Naive thymus-derived CD8-positive, alpha-beta T cell (primary cell): ENCODE data around the gene SCGB2A2. TPM values are rescaled to one million over a fixed set of nuclear protein-coding genes. Genes with fewer than 3 reads are reported as not detected.

ENCODE experiments used
- ATAC-seq, 2 donors: fragments of 150-1000 bp; cut with Tn5 transposase in 1 of 2; sonication (Bioruptor Pico), chemical (Tn5 transposase) in 1 of 2; 1 replicate in 1 of 2; 2 replicates in 1 of 2; pipeline ENCODE4 v1.10.0; 2021; ENCODE audit warnings: mild to moderate bottlenecking in 2 of 2, moderate library complexity in 2 of 2
- POLR2A ChIA-PET: fragments of 350-600 bp; sonication (Branson Sonifier 250); formaldehyde crosslinking; loops from one replicate; lab custom pipeline; 2021; ENCODE audit warnings: antibody characterized with exemption; lab: Charles Lee
- DNase-seq, 10 donors: peaks; one replicate each; pipeline versions ENCODE4 v3.0.0 to v3.0.0-alpha.2; 2020 to 2022
- H3K27ac Mint-ChIP-seq, 10 donors: one replicate each; pipeline ENCODE4 v1.8.0; 2020 to 2022; ENCODE audit warnings: mild to moderate bottlenecking in 10 of 10, mixed read lengths in 10 of 10, moderate library complexity in 4 of 10, inconsistent platforms in 1 of 10
- H3K27me3 Mint-ChIP-seq, 5 donors: one replicate each; pipeline ENCODE4 v1.8.0; 2021 to 2022; ENCODE audit warnings: mixed read lengths in 5 of 5
- H3K36me3 Mint-ChIP-seq, 3 donors: one replicate each; pipeline ENCODE4 v1.8.0; 2020 to 2022; ENCODE audit warnings: mixed read lengths in 3 of 3, mild to moderate bottlenecking in 2 of 3, inconsistent platforms in 1 of 3
- H3K4me1 Mint-ChIP-seq, 4 donors: one replicate each; pipeline ENCODE4 v1.8.0; 2021 to 2022; ENCODE audit warnings: mixed read lengths in 4 of 4
- H3K4me3 Mint-ChIP-seq, 10 donors: one replicate each; pipeline ENCODE4 v1.8.0; 2020 to 2022; ENCODE audit warnings: mild to moderate bottlenecking in 10 of 10, mixed read lengths in 10 of 10, moderate library complexity in 6 of 10, inconsistent platforms in 1 of 10
- H3K9me3 Mint-ChIP-seq, 9 donors: one replicate each; pipeline ENCODE4 v1.8.0; 2020 to 2022; ENCODE audit warnings: mixed read lengths in 9 of 9, mild to moderate bottlenecking in 3 of 9, inconsistent platforms in 1 of 9, moderate library complexity in 1 of 9
- polyA plus RNA-seq, 3 donors: library from polyadenylated mRNA; unstranded; fragments of 300-500 nt; fragmentation: Illumina TruSeq; gene quantifications; one replicate each; pipeline ENCODE4 v1.2.3, GENCODE V29; 2021
- total RNA-seq, 8 experiments: library from RNA in 2 of 8; stranded (reverse) in 2 of 8; gene quantifications; one replicate each; pipeline ENCODE4 v1.2.3 and lab custom pipeline; 2021 to 2026

SCGB2A2 gene
- total and polyA plus RNA-seq, 5 experiments from 2014 or later: not detected

- Mint-ChIP-seq H3K27me3 (peaks cover 8 to 27% (median 18%) of the 10 kb centered on the region in 5 donors), H3K4me1 (peaks cover 9 to 16% (median 16%) of the 10 kb centered on the region in 4 donors)
Measured at GRCh38 chr11:62315431-62315830, 45.5 kb downstream of the SCGB2A2 start.

DNA sequence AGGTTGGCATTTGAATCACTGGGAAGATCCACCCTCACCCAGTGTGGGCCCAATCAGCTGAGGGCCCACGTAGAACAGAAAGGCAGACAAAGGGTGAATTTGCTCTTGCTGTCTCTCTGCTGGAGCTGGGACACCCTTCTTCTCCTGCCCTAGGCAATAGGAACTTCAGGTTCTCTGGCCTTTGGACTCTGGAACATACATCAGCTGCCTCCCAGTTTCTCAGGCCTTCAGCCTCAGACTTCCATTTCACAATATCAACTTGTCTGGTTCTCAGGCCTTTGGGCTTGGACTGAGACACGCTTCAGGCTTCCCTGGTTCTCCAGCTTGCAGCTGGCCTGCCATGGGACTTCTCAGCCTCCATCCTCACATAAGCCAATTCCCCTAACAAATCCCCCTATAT is 52.6 kb downstream of the SCGB2A2 start:
- ATAC-seq (no peak), DNase-seq (no peak)
- Mint-ChIP-seq H3K27me3 (peaks cover 0 to 14% (median 10%) of the 10 kb centered on the region in 5 donors), H3K9me3 (no peaks in the 10 kb centered on the region), H3K4me1 (peaks cover 0 to 2% (median 0%) of the 10 kb centered on the region in 4 donors), H3K4me3 (no peak overlapping the region), H3K36me3 (no peaks in the 10 kb centered on the region), H3K27ac (no peak overlapping the region)
- POLR2A ChIA-PET: no interaction called here

More at GRCh38 chr11:62315431-62315830, 45.5 kb downstream of the SCGB2A2 start:
- POLR2A ChIA-PET: no interaction called here
- ATAC-seq (no peak), DNase-seq (no peak)
- no peaks in the 10 kb centered on the region for H3K9me3 Mint-ChIP-seq
- H3K27ac Mint-ChIP-seq: no peak overlapping the region
- no peak overlapping the region for H3K4me3 Mint-ChIP-seq
- H3K36me3 Mint-ChIP-seq: no peaks in the 10 kb centered on the region

Other genes starting within 250 kb of the SCGB2A2 start
- gene INCENP, start 146.1 kb upstream of the SCGB2A2 start, total RNA-seq: 10 to 100 TPM; 27.9 to 28.2 TPM
- 1 to 10 TPM in 2 of 3 donors, under 1 TPM in 1; 0.73 to 1.8 (median 1.3) TPM for gene INCENP, start 146.1 kb upstream of the SCGB2A2 start, polyA plus RNA-seq
- gene SCGB1D1, start 79.9 kb upstream of the SCGB2A2 start, total RNA-seq: not detected
- not detected for gene SCGB1D1, start 79.9 kb upstream of the SCGB2A2 start, polyA plus RNA-seq
- gene SCGB2A1, start 61.5 kb upstream of the SCGB2A2 start, total RNA-seq: not detected
- not detected for gene SCGB2A1, start 61.5 kb upstream of the SCGB2A2 start, polyA plus RNA-seq
- not detected for gene SCGB1D2, start 27.9 kb upstream of the SCGB2A2 start, total RNA-seq
- gene SCGB1D2, start 27.9 kb upstream of the SCGB2A2 start, polyA plus RNA-seq: not detected
- not detected for gene SCGB1D4, start 28.9 kb downstream of the SCGB2A2 start, total RNA-seq
- not detected for gene SCGB1D4, start 28.9 kb downstream of the SCGB2A2 start, polyA plus RNA-seq
- gene ASRGL1, start 67.3 kb downstream of the SCGB2A2 start, total RNA-seq: 1 to 10 TPM; 2.8 to 7.5 TPM
- gene ASRGL1, start 67.3 kb downstream of the SCGB2A2 start, polyA plus RNA-seq: 10 to 100 TPM in 1 of 3 donors, 1 to 10 TPM in 2; 5.1 to 13.3 (median 6.0) TPM
- gene SCGB1A1, start 148.9 kb downstream of the SCGB2A2 start, total RNA-seq: not detected
- gene SCGB1A1, start 148.9 kb downstream of the SCGB2A2 start, polyA plus RNA-seq: not detected